IMR-90 (cell line): ENCODE data around the gene PHC2. TPM values are rescaled to one million over a fixed set of nuclear protein-coding genes. Genes with fewer than 3 reads are reported as not detected.
A peak's percentile ranks its signal among the peaks of the same experiment; 100 is the strongest.

Experiments
- ATAC-seq: fragments of 200-7000 bp; cut with Tn5 transposase; 2 replicates; pipeline ENCODE4 v1.9.1; 2020; ENCODE audit warnings: low read depth, mild to moderate bottlenecking, moderate library complexity
- BruUV-seq: library from RNA; stranded (reverse); fragments of 400-500 nt; replicated peaks from 2 replicates; lab custom pipeline; 2021; lab: Mats Ljungman, UMichigan
- CTCF ChIA-PET: fragments of 300-600 bp; formaldehyde crosslinking; extraction: SDS; loops from one replicate; lab custom pipeline; 2021; ENCODE audit warnings: antibody characterized with exemption; lab: Yijun Ruan, JAX
- POLR2A ChIA-PET: fragments of 300-600 bp; sonication (Branson Sonifier 250); formaldehyde crosslinking; loops from one replicate; lab custom pipeline; 2022; ENCODE audit warnings: antibody characterized with exemption; ENCODE audit not compliant: unreplicated experiment; lab: Charles Lee
- DNase-seq: peaks from one replicate; pipeline ENCODE4 v3.0.0; 2013
- H2AFZ ChIP-seq: replicated peaks from 2 replicates; pipeline ENCODE3; 2013; ENCODE audit warnings: low read length, mild to moderate bottlenecking; ENCODE audit not compliant: poor library complexity
- H2AK5ac ChIP-seq: 2 replicates; pipeline ENCODE4 v1.6.1; 2013; ENCODE audit warnings: low read depth, low read length, inconsistent platforms
- H2AK9ac ChIP-seq: replicated peaks from 2 replicates; pipeline ENCODE3; 2013; ENCODE audit warnings: mild to moderate bottlenecking, low read depth, low read length, moderate library complexity; ENCODE audit not compliant: poor library complexity
- H2BK120ac ChIP-seq: 2 replicates; pipeline ENCODE4 v1.6.1; 2013; ENCODE audit warnings: low read depth, low read length, inconsistent platforms
- H2BK15ac ChIP-seq: 3 replicates; pipeline ENCODE4 v1.6.1; 2013; ENCODE audit warnings: low read depth, low read length, inconsistent platforms
- H2BK20ac ChIP-seq: 2 replicates; pipeline ENCODE4 v1.6.1; 2013; ENCODE audit warnings: low read depth, mild to moderate bottlenecking, inconsistent platforms, low read length, moderate library complexity
- H2BK5ac ChIP-seq: 2 replicates; pipeline ENCODE4 v1.6.1; 2013; ENCODE audit warnings: mild to moderate bottlenecking, low read depth, low read length, inconsistent platforms; ENCODE audit not compliant: poor library complexity, severe bottlenecking
- H3K14ac ChIP-seq: replicated peaks from 2 replicates; pipeline ENCODE4 v1.6.1; 2013; ENCODE audit warnings: low read depth, low read length, inconsistent platforms
- H3K18ac ChIP-seq: 2 replicates; pipeline ENCODE4 v1.6.1; 2013; ENCODE audit warnings: low read depth, low read length, control low read depth
- H3K23ac ChIP-seq: 2 replicates; pipeline ENCODE4 v1.6.1; 2013; ENCODE audit warnings: low read depth, low read length, inconsistent platforms
- H3K27ac ChIP-seq: 2 replicates; pipeline ENCODE4 v1.5.1; 2013; ENCODE audit warnings: mild to moderate bottlenecking, control low read depth, low read length; ENCODE audit not compliant: insufficient read depth
- H3K27me3 ChIP-seq: 2 replicates; pipeline ENCODE4 v1.6.1; 2013; ENCODE audit warnings: low read length; ENCODE audit not compliant: control insufficient read depth, insufficient read depth
- H3K36me3 ChIP-seq: 2 replicates; pipeline ENCODE4 v1.6.1; 2013; ENCODE audit warnings: low read length, mixed read lengths; ENCODE audit not compliant: control insufficient read depth, insufficient read depth
- H3K4ac ChIP-seq: 2 replicates; pipeline ENCODE4 v1.6.1; 2013; ENCODE audit warnings: low read depth, low read length, inconsistent platforms
- H3K4me1 ChIP-seq: 2 replicates; pipeline ENCODE4 v1.6.1; 2013; ENCODE audit warnings: low read length, mixed read lengths; ENCODE audit not compliant: control insufficient read depth, insufficient read depth
- H3K4me2 ChIP-seq: 2 replicates; pipeline ENCODE4 v1.6.1; 2013; ENCODE audit warnings: low read depth, mild to moderate bottlenecking, control low read depth, low read length, moderate library complexity
- H3K4me3 ChIP-seq: 2 replicates; pipeline ENCODE4 v1.5.1; 2013; ENCODE audit warnings: low read depth, mild to moderate bottlenecking, control low read depth, low read length, moderate library complexity; ENCODE audit not compliant: insufficient read depth
- H3K56ac ChIP-seq: 2 replicates; pipeline ENCODE4 v1.6.1; 2013; ENCODE audit warnings: low read length, inconsistent platforms; ENCODE audit not compliant: insufficient read depth; ENCODE audit errors: extremely low read depth
- H3K79me1 ChIP-seq, 2 experiments: 2 replicates each; pipeline ENCODE4 v1.6.1; 2013; ENCODE audit warnings: low read length in 2 of 2, inconsistent platforms in 1 of 2, low read depth in 1 of 2
- H3K9ac ChIP-seq: 2 replicates; pipeline ENCODE4 v1.6.1; 2013; ENCODE audit warnings: low read depth, low read length, control low read depth
- H3K9me1 ChIP-seq: 2 replicates; pipeline ENCODE4 v1.6.1; 2013; ENCODE audit warnings: low read length, inconsistent platforms; ENCODE audit not compliant: insufficient read depth
- H3K9me3 ChIP-seq: 2 replicates; pipeline ENCODE4 v1.6.1; 2013; ENCODE audit warnings: low read length; ENCODE audit not compliant: control insufficient read depth, insufficient read depth
- H4K20me1 ChIP-seq: 2 replicates; pipeline ENCODE4 v1.6.1; 2013; ENCODE audit warnings: low read length, inconsistent platforms; ENCODE audit not compliant: insufficient read depth
- H4K5ac ChIP-seq: 2 replicates; pipeline ENCODE4 v1.6.1; 2013; ENCODE audit warnings: mild to moderate bottlenecking, low read depth, low read length, control low read depth
- H4K8ac ChIP-seq, 2 experiments: 2 replicates each; pipeline ENCODE4 v1.6.1; 2013; ENCODE audit warnings: low read depth in 2 of 2, low read length in 2 of 2, control low read depth in 1 of 2, inconsistent platforms in 1 of 2
- H4K91ac ChIP-seq: 2 replicates; pipeline ENCODE4 v1.6.1; 2013; ENCODE audit warnings: low read depth, low read length, inconsistent platforms; ENCODE audit not compliant: insufficient read depth
- CEBPB ChIP-seq: IDR thresholded peaks from 2 replicates; pipeline ENCODE4 v1.6.1; 2012; ENCODE audit warnings: low read depth, low read length, improper control_type of control experiment
- CHD1 ChIP-seq: IDR thresholded peaks from 2 replicates; pipeline ENCODE4 v1.6.1; 2012; ENCODE audit warnings: low read depth, low read length, improper control_type of control experiment
- RAD21 ChIP-seq: IDR thresholded peaks from 2 replicates; pipeline ENCODE4 v1.6.1; 2012; ENCODE audit warnings: low read length, improper control_type of control experiment
- SMC3 ChIP-seq: fragments of 150-350 bp; IDR thresholded peaks from 2 replicates; pipeline ENCODE4 v1.6.1; 2016; ENCODE audit warnings: low read depth, mild to moderate bottlenecking, antibody characterized with exemption, low read length, moderate library complexity
- WGBS, 2 experiments: methylation state at CpG; one replicate each; pipeline versions ENCODE4 v1.1.5 to v1.1.7; 2013; ENCODE audit warnings: missing lambda C conversion rate in 2 of 2; ENCODE audit not compliant: insufficient read length in 1 of 2; ENCODE audit errors: extremely low coverage in 2 of 2; 5-methylcytosine and 5-hydroxymethylcytosine counted together
- dilution Hi-C: fragments of 300-500 bp; cut with HindIII; formaldehyde crosslinking; loops from one replicate; pipeline ENCODE4 v1.14.3; 2018; ENCODE audit warnings: low sequenced_read_pairs; ENCODE audit not compliant: unreplicated experiment
- in situ Hi-C: fragments of 300-500 bp; cut with MboI; formaldehyde crosslinking; loops from 3 replicates; pipeline ENCODE4 v1.14.3; 2019; ENCODE audit warnings: low sequenced_read_pairs, inconsistent platforms, mixed read lengths
- intact Hi-C: fragments of 100-400 bp; cut with micrococcal nuclease; formaldehyde crosslinking; loops from 2 replicates; pipeline ENCODE4 v1.10.0; 2022
- polyA plus RNA-seq, 3 experiments: library from polyadenylated mRNA; depleted of rRNA; stranded (reverse); fragments of >200 nt; gene quantifications; 2 replicates each; pipeline ENCODE4 v1.2.3, GENCODE V29; 2012; ENCODE audit warnings: low replicate concordance in 1 of 3
- total RNA-seq: library from RNA; depleted of rRNA; stranded (reverse); fragments of >200 nt; gene quantifications from 2 replicates; pipeline ENCODE4 v1.2.3, GENCODE V29; 2012

PHC2 gene
- total and polyA plus RNA-seq, 2 of the 4 experiments (the other 2 are of a cell fraction) = 46.4 to 98.1 TPM

DNA sequence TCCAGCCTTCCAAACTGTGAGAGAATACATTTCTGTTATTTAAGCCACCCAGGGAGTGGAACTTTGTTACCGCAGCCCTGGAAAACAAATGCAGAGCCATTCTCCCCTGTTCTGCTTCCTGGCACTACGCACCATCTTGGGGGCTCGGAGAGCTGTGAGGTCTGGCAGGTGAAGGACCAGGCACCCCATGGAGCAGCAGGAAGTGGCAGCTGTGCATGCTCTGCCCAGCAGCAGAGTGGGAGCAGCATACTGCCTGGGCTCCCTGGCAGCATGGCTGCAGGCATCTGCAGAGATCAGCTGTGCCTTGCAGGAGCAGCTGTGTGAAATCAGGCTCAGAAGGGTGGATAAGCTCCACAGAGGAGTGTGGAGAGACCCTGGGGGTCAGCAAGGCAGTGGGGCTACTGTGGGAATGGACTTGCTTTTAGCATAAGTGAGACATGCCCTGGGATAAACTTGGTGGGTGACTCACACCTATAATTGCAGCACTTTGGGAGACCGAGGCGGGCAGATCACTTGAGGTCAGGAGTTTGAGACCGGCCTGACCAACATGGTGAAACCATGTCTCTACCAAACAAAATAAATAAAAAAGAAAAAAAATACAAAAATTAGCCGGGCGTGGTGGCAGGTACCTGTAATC is 23.9 kb upstream of the PHC2 start:
- ChIA-PET CTCF (interaction anchor here (0.6 to 1.6 kb wide), 7 partner anchors 13 to 159 kb away, joined by 3 to 12 read pairs (median 3); no protein-coding TSS in a partner anchor), POLR2A (no interaction called here)
- Histone ChIP-seq H4K91ac (no peak overlapping the region), H3K79me1 (peaks cover 0 to 2% of the 10 kb centered on the region in 2 experiments; a peak in 1 of 4 replicates), H3K27ac (no peak overlapping the region), H3K23ac (no peak overlapping the region), H2BK20ac (no peak overlapping the region; the same call in 1 of the 2 replicates), H3K4me1 (peaks cover 12% of the 10 kb centered on the region), H3K9me3 (no peaks in the 10 kb centered on the region), H3K14ac (no peak overlapping the region), H4K20me1 (peaks cover 4% of the 10 kb centered on the region; the same call in 1 of the 2 replicates), H3K9ac (no peak overlapping the region), H2BK120ac (no peak overlapping the region), H3K4me2 (no peak overlapping the region), H4K5ac (no peak overlapping the region), H2AK5ac (no peak overlapping the region), H4K8ac (no peak overlapping the region), H2AK9ac (no peak overlapping the region), H3K4ac (no peak overlapping the region), H2BK15ac (no peak overlapping the region), H2BK5ac (no peak overlapping the region), H2AFZ (peak overlapping the region; percentile 9), H3K27me3 (no peaks in the 10 kb centered on the region), H3K18ac (no peak overlapping the region), H3K56ac (no peak overlapping the region), H3K4me3 (no peak overlapping the region), H3K36me3 (no peaks in the 10 kb centered on the region), H3K9me1 (peaks cover 5% of the 10 kb centered on the region)
- intact Hi-C loops = loop anchor here (5.0 kb wide), 2 partner anchors 237 to 327 kb away; no protein-coding TSS in a partner anchor
- in situ Hi-C loops = loop anchor here (5.0 kb wide), 1 partner anchor 87 kb away; no protein-coding TSS in a partner anchor
- dilution Hi-C loops = no loop called here
- WGBS, 2 experiments = 100% methylated on average over 2 of the region's 8 CpGs; no CpG with 5 or more reads in 1 of the 2 experiments
- no peak for DNase-seq
- no peak for TF ChIP-seq CEBPB
- no peak for TF ChIP-seq RAD21
- no peak for TF ChIP-seq SMC3
- TF ChIP-seq CHD1 = no peak
- BruUV-seq = no TSS peak
- ATAC-seq = no peak
